ENCODE results near the gene TNFSF8.

TNFSF8 gene

GRCh38 chr9:114931407-114931806, 1.0 kb upstream of the TNFSF8 start:
- TF ChIP-seq MAX (IDR thresholded peaks at IDR 0.05) = no peak

GRCh38 chr9:114929201-114929600, 1.2 kb downstream of the TNFSF8 start:
- TF ChIP-seq CREB1 (IDR thresholded peaks at IDR 0.05; ENCODE audit: low read depth) = no peak
- no peak for TF ChIP-seq FOXM1 (IDR thresholded peaks at IDR 0.05; ENCODE audit: borderline replicate concordance, low read depth)
- TF ChIP-seq CEBPB (IDR thresholded peaks at IDR 0.05) = no peak
- TF ChIP-seq ZBTB7A (IDR thresholded peaks at IDR 0.05; ENCODE audit: low read depth) = no peak
- TF ChIP-seq USF1 (IDR thresholded peaks at IDR 0.05) = no peak
- TF ChIP-seq TCF12 (IDR thresholded peaks at IDR 0.05; ENCODE audit: low read depth) = no peak
- TF ChIP-seq REST (IDR thresholded peaks at IDR 0.05; ENCODE audit: low read depth) = no peak
- no peak for TF ChIP-seq EGR1 (IDR thresholded peaks at IDR 0.05)
- no peak for TF ChIP-seq YY1 (IDR thresholded peaks at IDR 0.05; ENCODE audit: low read depth)

GRCh38 chr9:114928671-114929070, 1.7 kb downstream of the TNFSF8 start:
- TF ChIP-seq ZBTB7A (IDR thresholded peaks at IDR 0.05; ENCODE audit: low read depth) (no peak), TAF1 (IDR thresholded peaks at IDR 0.05; ENCODE audit: low read depth) (no peak), CREB1 (IDR thresholded peaks at IDR 0.05; ENCODE audit: low read depth) (no peak), CEBPB (IDR thresholded peaks at IDR 0.05) (no peak), TEAD4 (IDR thresholded peaks at IDR 0.05) (no peak), EGR1 (IDR thresholded peaks at IDR 0.05) (no peak), USF1 (IDR thresholded peaks at IDR 0.05) (no peak), REST (IDR thresholded peaks at IDR 0.05; ENCODE audit: low read depth) (no peak), MAX (IDR thresholded peaks at IDR 0.05) (no peak), TCF12 (IDR thresholded peaks at IDR 0.05; ENCODE audit: low read depth) (no peak), RAD21 (IDR thresholded peaks at IDR 0.05; ENCODE audit: low read depth) (no peak), NFIC (IDR thresholded peaks at IDR 0.05) (no peak), FOXM1 (IDR thresholded peaks at IDR 0.05; ENCODE audit: borderline replicate concordance, low read depth) (no peak), YY1 (IDR thresholded peaks at IDR 0.05; ENCODE audit: low read depth) (no peak), EP300 (IDR thresholded peaks at IDR 0.05; ENCODE audit: borderline replicate concordance) (no peak)

- TF ChIP-seq RAD21 (IDR thresholded peaks at IDR 0.05; ENCODE audit: low read depth) = no peak
- TF ChIP-seq CREB1 (IDR thresholded peaks at IDR 0.05; ENCODE audit: low read depth) = no peak
- no peak for TF ChIP-seq MAX (IDR thresholded peaks at IDR 0.05)
These were observed 2.3 kb downstream of the TNFSF8 start for GRCh38 chr9:114928136-114928535.

GRCh38 chr9:114925672-114926071, 4.7 kb downstream of the TNFSF8 start:
- TF ChIP-seq ZBTB7A (IDR thresholded peaks at IDR 0.05; ENCODE audit: low read depth) = no peak
- TF ChIP-seq TEAD4 (IDR thresholded peaks at IDR 0.05) = no peak
- TF ChIP-seq EP300 (IDR thresholded peaks at IDR 0.05; ENCODE audit: borderline replicate concordance) = no peak
- TF ChIP-seq USF1 (IDR thresholded peaks at IDR 0.05) = no peak
- no peak for TF ChIP-seq REST (IDR thresholded peaks at IDR 0.05; ENCODE audit: low read depth)
- no peak for TF ChIP-seq EGR1 (IDR thresholded peaks at IDR 0.05)
- TF ChIP-seq CEBPB (IDR thresholded peaks at IDR 0.05) = no peak
- no peak for TF ChIP-seq NFIC (IDR thresholded peaks at IDR 0.05)
- TF ChIP-seq YY1 (IDR thresholded peaks at IDR 0.05; ENCODE audit: low read depth) = no peak
- no peak for TF ChIP-seq FOXM1 (IDR thresholded peaks at IDR 0.05; ENCODE audit: borderline replicate concordance, low read depth)
- no peak for TF ChIP-seq TCF12 (IDR thresholded peaks at IDR 0.05; ENCODE audit: low read depth)
- TF ChIP-seq RAD21 (IDR thresholded peaks at IDR 0.05; ENCODE audit: low read depth) = no peak

Data from Ishikawa (cell line).